GM13977 (cell line): ENCODE data around the gene MFSD2A.
"Not testable (repeated sequence)": the region's sequence is repeated elsewhere in the genome, so short reads cannot be mapped to it uniquely, and the experiment has no call there.

Experiments used
- DNase-seq: peaks from one replicate; pipeline ENCODE4 v3.0.0; 2012; ENCODE audit warnings: low spot score
- in situ Hi-C: fragments of 300-500 bp; cut with MboI; formaldehyde crosslinking; loops from one replicate; pipeline ENCODE4 v1.12.0; 2022; ENCODE audit warnings: low sequenced_read_pairs, low pct_unique_long_range_greater_than_20kb, mixed read lengths, inconsistent platforms; ENCODE audit not compliant: unreplicated experiment
- TF ChIP-seq, protein P1 (sequence below): IDR thresholded peaks from 2 replicates; pipeline ENCODE4 v1.5.1; 2012; ENCODE audit warnings: mild to moderate bottlenecking, control low read depth; ENCODE audit not compliant: insufficient read depth; ENCODE audit errors: extremely low read depth, missing control alignments

Gene MFSD2A

DNA sequence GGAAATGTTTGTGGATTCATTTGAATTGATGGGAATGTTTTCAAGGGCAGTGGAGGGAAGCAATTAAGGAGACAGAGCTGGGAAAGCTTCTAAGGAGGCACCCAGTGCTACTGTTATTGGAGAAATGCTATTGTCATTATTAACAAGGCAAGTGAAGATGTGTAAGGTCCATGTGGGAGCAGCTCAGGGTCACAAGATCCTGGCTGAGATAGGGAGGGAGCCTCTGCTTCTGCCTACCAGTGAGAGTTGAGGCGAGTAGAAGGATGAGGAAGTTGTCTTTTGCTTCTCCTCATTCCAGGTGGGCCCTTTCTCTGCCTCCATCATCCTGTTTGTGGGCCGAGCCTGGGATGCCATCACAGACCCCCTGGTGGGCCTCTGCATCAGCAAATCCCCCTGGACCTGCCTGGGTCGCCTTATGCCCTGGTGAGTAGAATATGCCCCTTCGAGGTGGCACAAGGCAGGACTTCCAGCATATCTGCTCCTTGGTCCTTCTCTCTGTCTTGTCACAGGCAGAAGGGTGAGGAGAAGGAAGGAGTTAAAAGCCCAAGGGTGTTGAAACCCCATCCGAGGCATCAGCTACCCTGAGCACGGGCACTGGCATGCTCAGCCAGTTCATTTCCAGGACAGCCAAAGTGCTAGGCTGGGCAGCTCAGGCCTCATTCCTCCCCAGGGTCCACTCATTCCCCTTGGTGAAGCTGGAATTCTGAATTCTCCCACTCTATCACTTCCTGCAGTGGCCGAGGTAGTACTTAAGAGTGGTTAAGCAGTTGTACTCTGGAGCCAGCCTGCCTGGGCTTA is 3.7 kb downstream of the MFSD2A start:
- no peak for DNase-seq
- TF ChIP-seq, protein P1, sequence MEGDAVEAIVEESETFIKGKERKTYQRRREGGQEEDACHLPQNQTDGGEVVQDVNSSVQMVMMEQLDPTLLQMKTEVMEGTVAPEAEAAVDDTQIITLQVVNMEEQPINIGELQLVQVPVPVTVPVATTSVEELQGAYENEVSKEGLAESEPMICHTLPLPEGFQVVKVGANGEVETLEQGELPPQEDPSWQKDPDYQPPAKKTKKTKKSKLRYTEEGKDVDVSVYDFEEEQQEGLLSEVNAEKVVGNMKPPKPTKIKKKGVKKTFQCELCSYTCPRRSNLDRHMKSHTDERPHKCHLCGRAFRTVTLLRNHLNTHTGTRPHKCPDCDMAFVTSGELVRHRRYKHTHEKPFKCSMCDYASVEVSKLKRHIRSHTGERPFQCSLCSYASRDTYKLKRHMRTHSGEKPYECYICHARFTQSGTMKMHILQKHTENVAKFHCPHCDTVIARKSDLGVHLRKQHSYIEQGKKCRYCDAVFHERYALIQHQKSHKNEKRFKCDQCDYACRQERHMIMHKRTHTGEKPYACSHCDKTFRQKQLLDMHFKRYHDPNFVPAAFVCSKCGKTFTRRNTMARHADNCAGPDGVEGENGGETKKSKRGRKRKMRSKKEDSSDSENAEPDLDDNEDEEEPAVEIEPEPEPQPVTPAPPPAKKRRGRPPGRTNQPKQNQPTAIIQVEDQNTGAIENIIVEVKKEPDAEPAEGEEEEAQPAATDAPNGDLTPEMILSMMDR = no peak
- in situ Hi-C loops = no loop called here

DNA sequence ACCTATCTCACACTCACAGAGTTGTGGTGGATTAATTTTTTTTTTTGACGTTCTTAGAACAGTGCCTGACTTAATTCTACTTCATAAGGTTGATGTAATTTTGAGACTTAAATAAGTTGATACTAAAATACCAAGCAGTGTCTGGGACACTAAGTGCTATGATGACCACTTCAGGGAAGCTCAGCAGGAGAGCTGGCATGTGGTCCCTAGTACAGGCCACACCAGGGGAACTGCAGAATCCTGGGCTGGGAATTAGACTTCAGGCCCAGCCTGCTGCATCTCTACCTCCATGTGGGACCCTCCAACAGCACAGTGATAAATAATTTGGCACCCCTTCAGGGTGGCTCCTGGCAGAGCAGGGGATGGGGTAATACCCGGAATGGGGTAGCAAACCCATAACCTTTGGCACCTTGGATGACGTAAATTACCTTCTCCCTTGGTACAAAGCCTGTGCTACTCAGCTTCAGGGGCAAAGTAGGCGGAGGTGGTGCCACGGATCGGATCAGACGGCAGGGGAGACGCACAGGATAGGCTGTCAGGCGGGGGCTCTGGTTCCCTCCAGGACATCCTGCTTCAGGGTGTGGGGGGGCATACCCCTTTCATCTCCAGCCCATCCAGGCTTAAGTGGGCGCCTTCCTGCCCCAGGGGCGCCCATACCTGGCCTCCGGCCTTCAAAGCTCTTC is 4.8 kb downstream of the MFSD2A start:
- no peak for DNase-seq
- in situ Hi-C loops = no loop called here

DNA sequence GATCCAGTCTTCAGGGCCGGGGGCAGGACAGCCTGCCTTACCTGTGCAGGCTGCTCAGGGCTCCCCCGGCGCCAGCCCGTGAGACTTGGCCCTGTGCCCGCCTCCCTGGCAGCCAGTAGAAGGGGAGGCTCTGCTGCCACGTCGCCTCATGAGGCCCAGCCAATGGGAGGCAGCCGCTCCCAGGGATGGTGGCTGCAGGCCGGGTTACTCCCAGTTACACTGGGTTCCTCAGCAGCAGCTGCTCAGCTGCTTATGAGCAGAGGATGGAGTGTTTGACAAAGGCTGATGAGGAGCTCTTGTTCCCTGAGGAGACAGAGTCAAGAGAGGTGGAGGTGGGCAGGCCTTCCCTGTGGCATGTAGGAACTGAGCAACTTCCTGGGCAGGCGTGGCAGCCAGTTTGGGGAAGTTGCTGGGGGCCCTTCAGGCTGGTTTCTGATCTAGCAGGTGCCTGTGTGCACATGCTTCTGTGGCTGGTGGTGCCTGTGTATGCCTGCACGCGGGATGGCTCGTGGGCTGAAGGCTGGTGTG is 5.5 kb downstream of the MFSD2A start:
- peak; percentile 58 for DNase-seq
- in situ Hi-C loops = no loop called here
- TF ChIP-seq, protein P1 = no peak

More for the DNA sequence above, 4.8 kb downstream of the MFSD2A start:
- TF ChIP-seq, protein P1 = no peak

DNA sequence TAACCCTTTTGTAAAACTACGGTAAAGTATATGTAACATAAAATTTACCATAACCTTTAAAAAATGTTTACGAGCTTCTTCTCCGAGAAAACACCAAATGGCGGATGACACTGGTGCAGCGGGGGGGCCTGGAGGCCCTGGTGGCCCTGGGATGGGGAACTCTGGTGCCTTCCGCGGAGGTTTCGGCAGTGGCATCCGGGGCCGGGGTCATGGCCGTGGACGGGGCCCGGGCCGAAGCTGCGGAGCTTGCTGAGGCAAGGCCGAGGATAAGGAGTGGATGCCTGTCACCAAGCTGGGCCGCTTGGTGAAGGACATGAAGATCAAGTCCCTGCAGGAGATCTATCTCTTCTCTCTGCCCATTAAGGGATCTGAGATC is 7.5 kb downstream of the MFSD2A start:
- TF ChIP-seq, protein P1 = no peak
- in situ Hi-C loops = no loop called here
- DNase-seq = no peak

GRCh38 chr1:39962964-39963363 is 8.0 kb downstream of the MFSD2A start:
- DNase-seq, in situ Hi-C loops: not testable (repeated sequence)

GRCh38 chr1:39964552-39964951 is 9.6 kb downstream of the MFSD2A start:
- DNase-seq = no peak
- TF ChIP-seq, protein P1 = no peak
- in situ Hi-C loops = no loop called here

DNA sequence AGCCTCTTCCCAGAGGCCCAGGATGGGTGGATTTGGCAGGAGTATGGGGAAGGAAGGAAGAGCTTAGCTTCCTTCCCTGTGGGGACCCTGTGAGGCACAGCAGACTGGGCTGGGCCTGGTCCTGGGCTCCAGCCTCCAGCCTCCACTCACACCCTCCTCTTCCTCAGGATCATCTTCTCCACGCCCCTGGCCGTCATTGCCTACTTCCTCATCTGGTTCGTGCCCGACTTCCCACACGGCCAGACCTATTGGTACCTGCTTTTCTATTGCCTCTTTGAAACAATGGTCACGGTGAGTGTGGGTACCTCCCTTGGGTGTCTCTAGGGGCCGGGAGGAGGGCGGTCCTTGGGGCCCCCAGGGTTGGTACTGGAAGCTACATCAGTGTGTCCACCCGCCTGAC is 10.1 kb downstream of the MFSD2A start:
- TF ChIP-seq, protein P1 = no peak
- DNase-seq = no peak
- in situ Hi-C loops = no loop called here
